ENCODE data around the gene INF2. TPM values are rescaled to one million over a fixed set of nuclear protein-coding genes. Genes with fewer than 3 reads are reported as not detected.

The INF2 gene
- total and polyA plus RNA-seq, 2 donors (not counting 3 experiments of a cell fraction or from before 2014, with no cell fraction given): 55.3 to 124 TPM

- no peak overlapping the region for H2AFZ ChIP-seq (ENCODE audit: low read depth, low read length)
- peak overlapping the region; percentile 89 for H3K9ac ChIP-seq (replicated peaks; ENCODE audit: extremely low read depth, insufficient read depth, low read length)
- peaks cover 36% of the 10 kb centered on the region for H3K4me1 ChIP-seq (ENCODE audit: control insufficient read depth, extremely low read depth, insufficient read depth, low read length)
- H3K9me3 ChIP-seq (replicated peaks; ENCODE audit: control insufficient read depth, insufficient read depth, low read length): no peaks in the 10 kb centered on the region
- peak overlapping the region; percentile 85 for H3K4me2 ChIP-seq (ENCODE audit: insufficient read depth, low read length)
- H3K36me3 ChIP-seq (ENCODE audit: control insufficient read depth in 2 of 2, extremely low read depth in 1 of 2, insufficient read depth in 2 of 2, low read length in 2 of 2): peaks cover 0 to 2% of the 10 kb centered on the region in 2 experiments
- H3K4me3 ChIP-seq (replicated peaks in 1 of 3; ENCODE audit: insufficient read depth in 1 of 3, low read depth in 1 of 3, low read length in 3 of 3): peak overlapping the region; percentile 69 to 92 (median 87)
- no peak for TF ChIP-seq GATA2 (IDR thresholded peaks at IDR 0.05; ENCODE audit: insufficient read depth, insufficient read length, low read depth, low read length)
- TF ChIP-seq POLR2A (IDR thresholded peaks at IDR 0.05; ENCODE audit: low read depth, low read length): no peak
- TF ChIP-seq MYC (IDR thresholded peaks at IDR 0.05; ENCODE audit: low read depth, low read length): no peak
- no peak for TF ChIP-seq JUN (IDR thresholded peaks at IDR 0.05; ENCODE audit: borderline replicate concordance, insufficient read depth, insufficient read length, low read depth)
- no peak for TF ChIP-seq POLR2AphosphoS5 (IDR thresholded peaks at IDR 0.05; ENCODE audit: insufficient read depth, low read depth, low read length)
- no peak for TF ChIP-seq EZH2 (IDR thresholded peaks at IDR 0.05; ENCODE audit: borderline replicate concordance, low read depth, low read length, severe bottlenecking)
- no peak for TF ChIP-seq CTCF (IDR thresholded peaks at IDR 0.05; ENCODE audit: extremely low read depth in 1 of 2, insufficient read depth in 1 of 2, low read depth in 1 of 2, low read length in 2 of 2)
- no peak for TF ChIP-seq FOS (IDR thresholded peaks at IDR 0.05; ENCODE audit: borderline replicate concordance, insufficient read depth, low read length)
- no peak for TF ChIP-seq MAX (IDR thresholded peaks at IDR 0.05; ENCODE audit: insufficient read depth, insufficient read length)
- POLR2A ChIA-PET: interaction anchor here (0.6 kb wide), 1 partner anchor 33 kb away, joined by 5 read pairs; no protein-coding TSS in a partner anchor
- no peaks in the 10 kb centered on the region for H4K20me1 ChIP-seq (replicated peaks; ENCODE audit: control insufficient read depth, extremely low read depth, insufficient read depth, low read length)
- BruUV-seq (replicated peaks): TSS peak; percentile 34
- H3K9me1 ChIP-seq (replicated peaks; ENCODE audit: control insufficient read depth, extremely low read depth, insufficient read depth, low read length): no peaks in the 10 kb centered on the region
- intact Hi-C loops (cut with micrococcal nuclease) (loop anchor here (1.0 to 2.0 kb wide), 5 partner anchors 9 to 63 kb away; partner anchors contain the start of gene SIVA1), dilution Hi-C loops (cut with MboI; ENCODE audit: extremely low pct_ligation_motif_present, low sequenced_read_pairs) (no loop called here)
- peak overlapping the region; percentile 50 for H3K27ac ChIP-seq (ENCODE audit: insufficient read depth, low read depth, low read length)
- DNase-seq (ENCODE audit: low read depth, low spot score) (no peak), FAIRE-seq (peak; percentile 38)
- H3K79me2 ChIP-seq (ENCODE audit: control insufficient read depth, insufficient read depth, low read length): peaks cover 56% of the 10 kb centered on the region
- H3K27me3 ChIP-seq (ENCODE audit: control insufficient read depth in 2 of 2, insufficient read depth in 2 of 2, low read length in 2 of 2): no peaks in the 10 kb centered on the region
- CTCF ChIA-PET: interaction anchor here (1.7 to 2.4 kb wide), 3 partner anchors 10 to 32 kb away, joined by 5 to 11 read pairs (median 8); no protein-coding TSS in a partner anchor
Observed at GRCh38 chr14:104689881-104690711, 678 bp downstream of the INF2 start.

All from endothelial cell of umbilical vein (primary cell).